Adrenal gland (tissue), 12 donors: ENCODE data around the gene TUBB2A. TPM values are rescaled to one million over a fixed set of nuclear protein-coding genes. Genes with fewer than 3 reads are reported as not detected.
A peak's percentile ranks its signal among the peaks of the same experiment; 100 is the strongest.

Experiments
- DNase-seq, 7 donors: peaks; one replicate each; pipeline ENCODE4 v3.0.0-alpha.2; 2019 to 2020
- H3K27ac ChIP-seq, 5 donors: fragments of 200-600 bp; sonication (generic) in 4 of 5; 1 replicate in 3 of 5; 2 replicates in 2 of 5; pipeline versions ENCODE4 v1.5.1 to v1.8.0; 2016 to 2020; ENCODE audit warnings: mild to moderate bottlenecking in 1 of 5
- H3K27me3 ChIP-seq: fragments of 200-600 bp; 2 replicates; pipeline ENCODE4 v1.8.0; 2021
- H3K36me3 ChIP-seq, 2 donors: fragments of 200-600 bp; replicated peaks in 1 of 2; 1 replicate in 1 of 2; 2 replicates in 1 of 2; pipeline versions ENCODE4 v1.5.1 to v1.8.0; 2018 to 2022
- H3K4me1 ChIP-seq, 2 donors: fragments of 200-600 bp; replicated peaks in 1 of 2; 1 replicate in 1 of 2; 2 replicates in 1 of 2; pipeline versions ENCODE4 v1.5.1 to v1.8.0; 2018 to 2021
- H3K4me3 ChIP-seq, 4 donors: fragments of 200-600 bp; sonication (generic) in 3 of 4; one replicate each; pipeline ENCODE4 v1.5.1; 2016 to 2018
- H3K9me3 ChIP-seq, 3 donors: fragments of 200-600 bp; sonication (generic) in 1 of 3; replicated peaks in 1 of 3; 1 replicate in 2 of 3; 2 replicates in 1 of 3; pipeline versions ENCODE4 v1.5.1 to v1.8.0; 2016 to 2021
- POLR2A ChIP-seq, 2 donors: fragments of 450-650 bp; IDR thresholded peaks; one replicate each; pipeline ENCODE4 v1.6.1; 2017; ENCODE audit warnings: antibody characterized with exemption in 2 of 2, mild to moderate bottlenecking in 2 of 2, moderate library complexity in 1 of 2
- WGBS, 4 donors: extraction: QIAGEN DNeasy Blood & Tissue Kit in 2 of 4; methylation state at CpG; one replicate each; pipeline versions ENCODE4 v1.1.5 to v1.1.7; 2013 to 2017; 5-methylcytosine and 5-hydroxymethylcytosine counted together
- intact Hi-C, 2 donors: fragments of 100-400 bp; cut with DNase I; formaldehyde crosslinking; loops; one replicate each; pipeline versions ENCODE4 v1.14.1 to v1.15.0; 2022 to 2023
- polyA plus RNA-seq, 3 donors: library from polyadenylated mRNA; stranded (reverse); fragments of 200-250 nt in 2 of 3; fragments of 350-450 nt in 1 of 3; fragmentation: Illumina TruSeq in 1 of 3; extraction: RNeasy Lipid Tissue Mini Kit (QIAGEN cat#74804) in 1 of 3; gene quantifications; one replicate each; pipeline ENCODE4 v1.2.3, GENCODE V29; 2013 to 2014
- total RNA-seq, 9 donors: library from RNA; depleted of rRNA in 4 of 9; stranded (reverse); fragments of >200 nt in 4 of 9; fragments of 120-200 nt in 1 of 9; fragmentation: NEBNext Ultra II Directional in 1 of 9; extraction: Animal tissue kit (Norgen Biotek cat#: 25700) in 1 of 9; gene quantifications; one replicate each; pipeline versions ENCODE4 v1.1.0 to v1.2.4, GENCODE V29; 2013 to 2023
- TF ChIP-seq, protein P1 (sequence below), 6 experiments: fragments of 450-650 bp in 4 of 6; fragments of 200-600 bp in 2 of 6; sonication (generic) in 1 of 6; IDR thresholded peaks; 1 replicate in 5 of 6; 2 replicates in 1 of 6; pipeline versions ENCODE4 v1.5.1 to v1.8.0; 2016 to 2021; ENCODE audit warnings: antibody characterized with exemption in 6 of 6, mild to moderate bottlenecking in 2 of 6, moderate library complexity in 1 of 6
- donor health status: healthy with polysubstance abuse.
- donor health status: Bipolar disorder and iron deficiency.
- donor health status: DM: yes; HTN: yes; CAD: no.
- donor health status: DM: no; HTN: no; CAD: no.
- donor health status: DM: no; HTN: no; CAD: no.
- donor health status: DM: yes; HTN: yes; CAD: no.

The TUBB2A gene
- total and polyA plus RNA-seq, 12 donors, result 6.4 to 59.9 (median 16.0) TPM

- TF ChIP-seq, protein P1, sequence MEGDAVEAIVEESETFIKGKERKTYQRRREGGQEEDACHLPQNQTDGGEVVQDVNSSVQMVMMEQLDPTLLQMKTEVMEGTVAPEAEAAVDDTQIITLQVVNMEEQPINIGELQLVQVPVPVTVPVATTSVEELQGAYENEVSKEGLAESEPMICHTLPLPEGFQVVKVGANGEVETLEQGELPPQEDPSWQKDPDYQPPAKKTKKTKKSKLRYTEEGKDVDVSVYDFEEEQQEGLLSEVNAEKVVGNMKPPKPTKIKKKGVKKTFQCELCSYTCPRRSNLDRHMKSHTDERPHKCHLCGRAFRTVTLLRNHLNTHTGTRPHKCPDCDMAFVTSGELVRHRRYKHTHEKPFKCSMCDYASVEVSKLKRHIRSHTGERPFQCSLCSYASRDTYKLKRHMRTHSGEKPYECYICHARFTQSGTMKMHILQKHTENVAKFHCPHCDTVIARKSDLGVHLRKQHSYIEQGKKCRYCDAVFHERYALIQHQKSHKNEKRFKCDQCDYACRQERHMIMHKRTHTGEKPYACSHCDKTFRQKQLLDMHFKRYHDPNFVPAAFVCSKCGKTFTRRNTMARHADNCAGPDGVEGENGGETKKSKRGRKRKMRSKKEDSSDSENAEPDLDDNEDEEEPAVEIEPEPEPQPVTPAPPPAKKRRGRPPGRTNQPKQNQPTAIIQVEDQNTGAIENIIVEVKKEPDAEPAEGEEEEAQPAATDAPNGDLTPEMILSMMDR (IDR thresholded peaks at IDR 0.05), result no peak
- TF ChIP-seq POLR2A (IDR thresholded peaks at IDR 0.05), result no peak
- no peaks in the 10 kb centered on the region for H3K27me3 ChIP-seq
- intact Hi-C loops, result no loop called here
- H3K4me1 ChIP-seq, result peaks cover 0 to 1% of the 10 kb centered on the region in 2 donors
- H3K9me3 ChIP-seq, result no peaks in the 10 kb centered on the region
- no peak overlapping the region for H3K4me3 ChIP-seq
- no peak overlapping the region for H3K27ac ChIP-seq
- WGBS, 4 donors, result 88 to 93% (median 93%) methylated on average over 6 of the region's 6 CpGs
- DNase-seq, result no peak
- H3K36me3 ChIP-seq, result peaks cover 0 to 11% of the 10 kb centered on the region in 2 donors
These were observed 14.2 kb downstream of the TUBB2A start for GRCh38 chr6:3143158-3143557.

DNA sequence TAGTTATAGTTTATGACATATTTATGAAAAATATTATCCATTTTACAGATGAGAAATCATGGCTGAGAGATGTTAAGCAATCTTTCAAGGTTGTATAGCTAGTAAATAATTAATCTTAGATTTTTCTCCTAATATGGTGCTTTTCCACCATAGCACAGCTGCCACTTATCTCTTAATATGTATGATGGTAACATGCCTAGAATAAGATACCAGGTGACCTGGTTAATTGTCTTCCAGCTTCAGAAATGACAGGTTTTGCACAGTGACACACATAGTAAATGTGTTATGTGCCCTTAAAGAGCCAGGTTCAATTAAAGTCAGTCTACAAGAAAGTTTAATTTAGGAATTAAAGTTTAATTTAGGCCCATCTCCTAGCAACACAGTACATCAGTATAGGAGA, 14.8 kb downstream of the TUBB2A start:
- Histone ChIP-seq H3K4me1 (peaks cover 0 to 4% of the 10 kb centered on the region in 2 donors), H3K27ac (no peak overlapping the region), H3K36me3 (peaks cover 0 to 13% of the 10 kb centered on the region in 2 donors), H3K4me3 (no peak overlapping the region), H3K27me3 (no peaks in the 10 kb centered on the region), H3K9me3 (no peaks in the 10 kb centered on the region)
- TF ChIP-seq POLR2A (IDR thresholded peaks at IDR 0.05), result no peak
- TF ChIP-seq, protein P1 (IDR thresholded peaks at IDR 0.05), result no peak
- intact Hi-C loops, result no loop called here
- DNase-seq, result no peak

DNA sequence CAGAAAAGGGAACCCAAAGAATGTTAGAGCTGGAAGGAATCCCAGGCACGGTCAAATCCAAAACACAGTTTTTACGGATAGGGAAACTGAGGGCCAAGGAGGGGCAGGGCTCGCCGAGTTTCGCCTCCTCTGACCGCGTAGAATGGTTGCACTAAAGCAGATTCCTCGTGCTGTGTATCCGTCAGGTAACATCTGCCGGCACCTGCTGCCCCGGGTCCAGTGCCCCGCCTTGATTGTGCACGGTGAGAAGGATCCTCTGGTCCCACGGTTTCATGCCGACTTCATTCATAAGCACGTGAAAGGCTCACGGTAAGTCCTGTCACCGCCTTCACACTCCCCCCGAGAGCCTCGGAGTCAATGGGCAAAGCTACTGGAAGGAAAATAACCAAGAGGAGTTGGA, 17.1 kb downstream of the TUBB2A start:
- Histone ChIP-seq H3K36me3 (peaks cover 0 to 17% of the 10 kb centered on the region in 2 donors), H3K4me3 (no peak overlapping the region), H3K9me3 (no peaks in the 10 kb centered on the region), H3K4me1 (peaks cover 0 to 4% of the 10 kb centered on the region in 2 donors), H3K27me3 (no peaks in the 10 kb centered on the region), H3K27ac (peak overlapping the region in 1 of 5 donors; percentile 81)
- TF ChIP-seq POLR2A (IDR thresholded peaks at IDR 0.05), result no peak
- TF ChIP-seq, protein P1 (IDR thresholded peaks at IDR 0.05), result no peak
- 92 to 95% (median 95%) methylated on average over 20 of the region's 20 CpGs for WGBS, 4 donors
- no peak for DNase-seq
- intact Hi-C loops, result no loop called here

GRCh38 chr6:3139090-3139903, 18.0 kb downstream of the TUBB2A start:
- peak; percentile 39 to 77 (median 45) for DNase-seq
- H3K36me3 ChIP-seq, result peaks cover 0 to 17% of the 10 kb centered on the region in 2 donors
- H3K9me3 ChIP-seq, result no peaks in the 10 kb centered on the region
- peak overlapping the region in 3 of 5 donors; percentile 6 to 81 (median 15) for H3K27ac ChIP-seq
- TF ChIP-seq POLR2A (IDR thresholded peaks at IDR 0.05), result peak in 1 of 2 donors; percentile 7
- TF ChIP-seq, protein P1 (IDR thresholded peaks at IDR 0.05), result no peak
- H3K27me3 ChIP-seq, result no peaks in the 10 kb centered on the region
- intact Hi-C loops, result loop anchor here in 1 of 2 donors (10.0 kb wide), 1 partner anchor 596 kb away; no protein-coding TSS in a partner anchor
- no peak overlapping the region for H3K4me3 ChIP-seq
- H3K4me1 ChIP-seq, result peaks cover 0 to 4% of the 10 kb centered on the region in 2 donors
- 64 to 72% (median 70%) methylated on average over 10 to 14 of the region's 14 CpGs for WGBS, 4 donors
